ENCODE data around the gene NEUROD2.
A peak's percentile ranks its signal among the peaks of the same experiment; 100 is the strongest.

The NEUROD2 gene

GRCh38 chr17:39566094-39566850 lies 41.4 kb downstream of the NEUROD2 start:
- peaks cover 50% of the 10 kb centered on the region for H3K36me3 Mint-ChIP-seq
- no peak overlapping the region for H3K4me3 Mint-ChIP-seq
- H3K27ac Mint-ChIP-seq: no peak overlapping the region
- peaks cover 3% of the 10 kb centered on the region for H3K9me3 Mint-ChIP-seq
- no peak for ATAC-seq
- no peaks in the 10 kb centered on the region for H3K4me1 Mint-ChIP-seq
- DNase-seq (ENCODE audit: low spot score in 2 of 2): no peak

GRCh38 chr17:39564211-39564848 lies 43.4 kb downstream of the NEUROD2 start:
- H3K36me3 Mint-ChIP-seq: peaks cover 54% of the 10 kb centered on the region
- no peaks in the 10 kb centered on the region for H3K4me1 Mint-ChIP-seq

DNA sequence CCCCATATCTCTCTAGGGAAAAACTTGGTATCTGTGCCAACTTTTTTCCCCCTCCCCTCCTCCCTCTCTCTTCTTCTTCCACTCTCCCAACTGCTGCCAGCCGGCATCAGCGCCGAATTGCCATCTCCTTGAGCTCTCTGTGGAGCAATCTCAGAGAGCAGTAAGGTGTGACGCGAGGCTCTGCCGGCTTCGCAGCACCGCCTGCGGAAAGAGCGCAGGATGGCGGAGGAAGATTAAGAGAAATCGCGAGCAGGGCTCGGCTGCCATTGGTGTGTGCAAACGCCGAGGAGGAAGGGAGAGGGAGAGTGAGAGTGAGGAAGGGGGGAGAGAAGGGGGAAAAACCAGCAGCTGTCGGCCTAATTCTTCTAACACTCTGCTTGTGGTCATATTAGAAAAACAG lies 44.2 kb downstream of the NEUROD2 start:
- DNase-seq (ENCODE audit: low spot score in 2 of 2) (no peak), ATAC-seq (no peak)
- Mint-ChIP-seq H3K27ac (no peak overlapping the region), H3K4me3 (no peak overlapping the region), H3K4me1 (no peaks in the 10 kb centered on the region), H3K36me3 (peaks cover 55% of the 10 kb centered on the region), H3K9me3 (no peaks in the 10 kb centered on the region)

More at GRCh38 chr17:39564211-39564848, 43.4 kb downstream of the NEUROD2 start:
- ATAC-seq (no peak), DNase-seq (ENCODE audit: low spot score in 2 of 2) (no peak)
- no peak overlapping the region for H3K27ac Mint-ChIP-seq
- no peak overlapping the region for H3K4me3 Mint-ChIP-seq
- H3K9me3 Mint-ChIP-seq: no peaks in the 10 kb centered on the region

- Mint-ChIP-seq H3K4me3 (no peak overlapping the region), H3K4me1 (no peaks in the 10 kb centered on the region), H3K27ac (no peak overlapping the region), H3K9me3 (no peaks in the 10 kb centered on the region), H3K36me3 (peaks cover 53% of the 10 kb centered on the region)
- DNase-seq (ENCODE audit: low spot score in 2 of 2) (no peak), ATAC-seq (no peak)
These were observed 44.7 kb downstream of the NEUROD2 start for GRCh38 chr17:39562976-39563375.

- no peak for DNase-seq (ENCODE audit: low spot score in 2 of 2)
- no peaks in the 10 kb centered on the region for H3K4me1 Mint-ChIP-seq
- no peak for ATAC-seq
- H3K9me3 Mint-ChIP-seq: no peaks in the 10 kb centered on the region
- peaks cover 49% of the 10 kb centered on the region for H3K36me3 Mint-ChIP-seq
- H3K27ac Mint-ChIP-seq: no peak overlapping the region
- no peak overlapping the region for H3K4me3 Mint-ChIP-seq
These were observed 45.3 kb downstream of the NEUROD2 start for GRCh38 chr17:39562395-39562794.

DNA sequence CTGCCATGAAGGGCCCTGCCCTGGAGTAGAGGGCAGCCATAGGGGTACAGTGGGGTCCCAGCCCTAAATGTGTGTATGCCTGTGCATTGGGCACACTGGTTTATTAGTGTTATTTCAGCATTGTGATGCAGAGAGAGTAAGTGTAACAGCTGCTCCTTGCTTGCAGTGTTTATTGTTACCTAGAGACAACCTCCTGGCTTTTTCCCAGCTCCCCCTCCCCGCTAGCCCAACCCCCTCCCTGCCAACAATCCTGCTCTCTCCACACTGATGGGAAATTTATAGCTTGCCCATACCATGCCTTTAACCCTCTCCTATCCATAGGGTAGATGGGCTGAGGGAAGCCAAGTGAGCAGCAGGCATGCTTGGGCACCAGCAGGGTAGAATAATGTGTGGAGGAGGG lies 51.3 kb downstream of the NEUROD2 start:
- ATAC-seq: no peak
- Mint-ChIP-seq H3K4me1 (no peaks in the 10 kb centered on the region), H3K27ac (peak overlapping the region; percentile 27), H3K4me3 (no peak overlapping the region), H3K9me3 (no peaks in the 10 kb centered on the region), H3K36me3 (peaks cover 49% of the 10 kb centered on the region)
- DNase-seq (ENCODE audit: low spot score in 2 of 2): no peak

DNA sequence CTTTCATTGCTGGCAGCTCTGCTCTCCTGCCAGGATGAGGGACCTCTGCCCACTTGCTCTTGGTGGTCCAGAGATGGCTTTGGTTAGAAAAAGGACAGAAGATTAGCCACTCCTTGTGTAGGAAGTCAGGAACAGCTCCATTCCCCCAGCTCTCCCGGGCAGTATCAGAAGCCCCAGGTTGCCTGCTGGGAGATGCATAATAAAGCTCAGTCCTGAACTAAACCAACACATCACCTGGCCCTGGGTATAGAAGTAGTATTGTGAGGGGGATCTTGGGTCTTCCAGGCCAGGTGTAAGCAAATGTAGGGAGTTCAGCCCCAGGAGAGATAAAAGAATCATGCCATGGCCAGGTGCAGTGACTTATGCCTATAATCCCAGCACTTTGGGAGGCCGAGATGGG lies 52.4 kb downstream of the NEUROD2 start:
- H3K4me3 Mint-ChIP-seq: no peak overlapping the region
- peaks cover 56% of the 10 kb centered on the region for H3K36me3 Mint-ChIP-seq
- H3K4me1 Mint-ChIP-seq: no peaks in the 10 kb centered on the region
- no peak for ATAC-seq
- H3K9me3 Mint-ChIP-seq: no peaks in the 10 kb centered on the region
- DNase-seq (ENCODE audit: low spot score in 2 of 2): no peak
- H3K27ac Mint-ChIP-seq: no peak overlapping the region

Measured in stimulated activated effector memory CD8-positive, alpha-beta T cell treated with anti-CD3 and anti-CD28 coated beads, Interleukin-12 subunit alpha, Interleukin-12 subunit beta, amount 100 ng/mL, for 72 hours (primary cell).